ENCODE measurements around the gene RIN3.
"Not testable (repeated sequence)": the region's sequence is repeated elsewhere in the genome, so short reads cannot be mapped to it uniquely, and the experiment has no call there.

Gene RIN3

DNA sequence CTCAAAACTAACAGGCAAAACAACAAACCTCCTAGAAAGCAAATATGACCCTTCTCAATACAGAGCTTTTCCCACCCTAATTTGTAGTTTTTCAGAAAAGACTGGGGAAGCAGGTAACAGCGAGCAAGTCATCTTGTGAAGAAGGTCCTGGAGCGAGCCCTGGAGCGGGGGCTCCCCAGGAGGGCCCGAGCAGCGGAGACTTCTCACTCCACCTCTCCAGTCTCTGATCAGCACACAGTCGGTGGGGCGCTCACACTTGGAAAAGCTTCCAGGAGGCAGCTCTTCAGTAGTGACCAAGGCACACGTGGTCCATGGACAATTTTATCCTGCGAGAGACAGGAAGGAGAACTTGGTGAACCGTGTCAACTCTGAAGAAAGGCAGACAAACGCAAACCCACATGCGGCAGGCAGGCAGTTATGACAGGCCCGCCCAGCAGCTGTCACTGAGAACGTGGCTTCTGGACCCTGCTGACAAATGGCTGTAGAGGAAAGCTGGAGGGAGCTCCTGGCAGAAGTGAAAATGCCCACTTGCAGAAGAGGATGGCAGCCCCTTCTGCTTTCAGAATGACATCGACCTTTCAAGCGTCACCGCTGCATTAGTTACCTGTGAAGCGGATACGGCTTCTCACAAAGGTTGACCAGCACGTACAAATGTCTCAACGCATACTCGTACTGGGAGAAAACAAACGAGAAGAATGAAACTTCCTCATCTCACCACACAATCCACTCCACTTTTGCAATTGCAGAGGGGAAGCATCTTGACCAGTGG is 190.6 kb downstream of the RIN3 start:
- in situ Hi-C loops (cut with MboI; ENCODE audit: low sequenced_read_pairs), result no loop called here

DNA sequence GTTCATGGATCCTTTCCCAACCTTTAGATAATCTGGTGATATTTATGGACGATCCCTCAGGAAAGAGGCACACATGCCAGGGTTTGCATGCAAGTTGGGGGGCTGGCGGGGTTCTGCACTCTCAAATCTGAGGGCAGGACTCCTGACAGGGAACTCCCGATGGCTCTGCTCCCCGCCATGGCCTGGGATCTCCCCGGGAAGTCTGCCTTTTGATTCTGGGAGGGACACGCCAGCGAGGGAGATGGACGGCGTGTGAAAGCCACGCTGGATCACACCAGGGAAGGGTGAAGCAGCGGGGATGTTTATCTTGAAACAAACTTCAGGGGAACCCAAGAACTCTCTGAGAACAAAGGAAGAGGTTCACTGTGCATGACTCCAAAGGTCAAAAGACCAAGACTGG is 191.2 kb downstream of the RIN3 start:
- in situ Hi-C loops (cut with MboI; ENCODE audit: low sequenced_read_pairs), result no loop called here

DNA sequence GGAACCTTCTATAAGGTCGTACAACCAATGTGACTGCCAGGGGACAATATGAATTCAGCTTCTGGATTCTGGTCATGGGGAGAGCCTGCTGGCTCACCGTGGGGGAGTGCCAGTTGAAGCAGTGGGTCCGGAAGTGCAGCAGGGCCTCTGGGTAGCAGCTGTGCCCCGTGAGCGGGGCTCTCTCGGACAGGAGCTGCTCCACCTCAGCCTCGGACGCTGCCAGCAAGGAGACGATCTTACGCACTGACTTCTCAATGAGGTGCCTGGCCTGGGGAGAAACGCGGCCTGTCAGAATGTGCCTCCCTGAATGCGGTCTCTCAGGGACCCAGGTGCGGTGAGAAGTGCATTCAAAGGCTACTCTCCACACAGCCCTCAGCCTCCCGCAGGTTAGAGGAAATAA is 192.8 kb downstream of the RIN3 start:
- in situ Hi-C loops (cut with MboI; ENCODE audit: low sequenced_read_pairs), result no loop called here

- in situ Hi-C loops (cut with MboI; ENCODE audit: low sequenced_read_pairs), result no loop called here
These were observed 195.9 kb downstream of the RIN3 start for GRCh38 chr14:92709340-92710000.

DNA sequence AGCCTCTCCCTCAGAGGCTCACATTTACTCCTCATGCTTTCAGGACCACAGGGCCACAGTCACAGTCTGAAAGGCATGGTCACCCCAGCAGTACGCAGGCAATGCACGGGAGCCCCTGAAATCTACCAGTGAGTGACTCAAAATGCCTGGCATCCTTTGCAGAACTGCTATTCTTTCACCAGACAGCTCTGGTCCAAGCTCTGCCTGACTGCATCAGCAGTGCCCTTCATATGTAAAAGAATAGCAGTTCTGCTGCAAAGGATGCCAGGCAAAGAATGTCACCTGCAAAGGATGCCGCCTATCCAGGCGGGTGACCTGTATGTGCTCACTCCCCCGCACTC is 196.4 kb downstream of the RIN3 start:
- in situ Hi-C loops (cut with MboI; ENCODE audit: low sequenced_read_pairs), result no loop called here

- in situ Hi-C loops (cut with MboI; ENCODE audit: low sequenced_read_pairs), result no loop called here
These were observed 198.5 kb downstream of the RIN3 start for GRCh38 chr14:92711976-92712653.

DNA sequence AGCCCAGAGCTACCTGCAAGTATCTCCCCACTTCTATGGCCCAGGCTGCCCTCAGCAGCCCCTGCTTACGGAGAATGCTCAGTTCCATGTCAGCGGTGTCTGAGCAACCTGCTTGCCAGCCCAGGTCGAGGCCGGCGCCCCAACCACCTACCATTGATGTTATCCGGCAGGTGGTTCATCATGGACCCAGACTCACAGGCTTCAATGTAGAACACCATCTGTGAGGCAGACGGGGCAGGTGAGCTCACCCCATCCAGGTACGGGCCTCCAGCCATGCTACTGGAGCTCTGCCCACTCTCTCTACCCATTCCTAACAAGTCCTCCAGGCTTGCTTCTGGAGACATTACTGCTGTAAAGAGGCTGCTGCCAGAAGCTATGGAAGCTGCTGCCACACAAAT is 199.1 kb downstream of the RIN3 start:
- in situ Hi-C loops (cut with MboI; ENCODE audit: low sequenced_read_pairs), result no loop called here

- in situ Hi-C loops (cut with MboI; ENCODE audit: low sequenced_read_pairs), result not testable (repeated sequence)
These were observed 201.2 kb downstream of the RIN3 start for GRCh38 chr14:92714739-92715307.

- in situ Hi-C loops (cut with MboI; ENCODE audit: low sequenced_read_pairs), result no loop called here
These were observed 202.6 kb downstream of the RIN3 start for GRCh38 chr14:92716131-92716530.

GRCh38 chr14:92717571-92718042 is 204.0 kb downstream of the RIN3 start:
- in situ Hi-C loops (cut with MboI; ENCODE audit: low sequenced_read_pairs), result no loop called here

- in situ Hi-C loops (cut with MboI; ENCODE audit: low sequenced_read_pairs), result no loop called here
These were observed 205.1 kb downstream of the RIN3 start for GRCh38 chr14:92718664-92719063.

DNA sequence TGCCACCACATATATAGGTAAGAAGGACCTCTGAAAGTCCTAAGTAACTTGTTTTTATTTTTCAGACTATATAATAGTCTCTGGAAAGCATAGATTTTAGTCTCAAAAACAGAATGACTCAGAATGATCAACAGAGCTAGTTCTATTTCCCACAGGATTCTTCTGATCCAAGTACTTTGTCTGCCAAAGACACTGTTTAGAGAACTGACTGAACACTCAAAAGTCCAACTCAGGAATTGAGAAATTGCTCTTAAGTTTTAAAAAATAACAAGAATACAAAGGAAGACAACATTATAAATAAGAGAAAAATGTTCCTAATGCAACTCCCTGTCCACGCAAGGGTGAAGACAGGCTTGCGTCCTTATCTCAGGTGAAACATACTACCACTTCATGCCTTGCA is 205.8 kb downstream of the RIN3 start:
- in situ Hi-C loops (cut with MboI; ENCODE audit: low sequenced_read_pairs), result no loop called here

GRCh38 chr14:92719890-92720323 is 206.3 kb downstream of the RIN3 start:
- in situ Hi-C loops (cut with MboI; ENCODE audit: low sequenced_read_pairs), result no loop called here

GRCh38 chr14:92724516-92725340 is 211.1 kb downstream of the RIN3 start:
- in situ Hi-C loops (cut with MboI; ENCODE audit: low sequenced_read_pairs), result no loop called here

- in situ Hi-C loops (cut with MboI; ENCODE audit: low sequenced_read_pairs), result no loop called here
These were observed 212.8 kb downstream of the RIN3 start for GRCh38 chr14:92726135-92726932.

DNA sequence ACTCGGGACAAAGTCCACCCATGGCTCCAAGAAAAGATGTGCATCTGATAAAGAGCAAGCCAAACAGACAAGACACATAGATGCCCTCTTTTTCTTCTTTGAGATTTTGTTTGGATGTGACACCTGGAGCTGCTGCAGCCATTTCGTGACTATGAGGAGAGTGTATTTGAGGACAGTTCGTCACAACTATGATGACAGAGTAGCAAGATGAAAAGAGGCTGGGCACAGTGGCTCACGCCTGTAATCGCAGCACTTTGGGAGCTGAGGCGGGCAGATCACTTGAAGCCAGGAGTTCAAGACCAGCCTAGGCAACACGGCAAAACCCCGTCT is 213.3 kb downstream of the RIN3 start:
- in situ Hi-C loops (cut with MboI; ENCODE audit: low sequenced_read_pairs), result no loop called here

DNA sequence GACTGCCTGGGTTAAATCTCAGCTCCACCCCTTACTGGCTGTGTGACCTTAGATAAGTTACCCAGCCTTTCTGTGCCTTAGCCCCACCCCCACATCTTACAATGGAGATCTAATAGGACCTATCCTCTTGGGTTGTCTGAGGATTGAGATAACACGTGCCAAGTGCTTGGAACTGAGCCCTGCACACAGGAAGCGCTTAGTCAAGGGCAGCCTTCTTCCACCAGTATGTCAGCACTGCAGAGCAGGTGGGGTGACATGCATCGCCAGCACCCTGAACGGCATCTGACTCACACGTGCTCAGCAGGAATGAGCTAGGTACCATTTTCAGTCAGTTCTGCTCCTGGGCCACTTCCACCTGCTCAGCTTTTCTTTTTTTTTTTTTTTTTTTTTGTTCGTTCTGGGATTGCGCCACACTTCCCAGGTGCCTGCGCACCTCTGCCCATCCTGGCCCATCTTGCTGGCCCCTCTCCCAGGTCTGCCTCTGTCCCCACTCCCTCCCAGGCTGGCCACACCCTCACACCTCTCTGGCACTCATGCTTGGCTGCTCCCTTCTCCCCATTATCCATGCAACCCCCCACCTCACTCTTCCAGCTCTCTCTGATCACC is 215.3 kb downstream of the RIN3 start:
- in situ Hi-C loops (cut with MboI; ENCODE audit: low sequenced_read_pairs), result no loop called here

DNA sequence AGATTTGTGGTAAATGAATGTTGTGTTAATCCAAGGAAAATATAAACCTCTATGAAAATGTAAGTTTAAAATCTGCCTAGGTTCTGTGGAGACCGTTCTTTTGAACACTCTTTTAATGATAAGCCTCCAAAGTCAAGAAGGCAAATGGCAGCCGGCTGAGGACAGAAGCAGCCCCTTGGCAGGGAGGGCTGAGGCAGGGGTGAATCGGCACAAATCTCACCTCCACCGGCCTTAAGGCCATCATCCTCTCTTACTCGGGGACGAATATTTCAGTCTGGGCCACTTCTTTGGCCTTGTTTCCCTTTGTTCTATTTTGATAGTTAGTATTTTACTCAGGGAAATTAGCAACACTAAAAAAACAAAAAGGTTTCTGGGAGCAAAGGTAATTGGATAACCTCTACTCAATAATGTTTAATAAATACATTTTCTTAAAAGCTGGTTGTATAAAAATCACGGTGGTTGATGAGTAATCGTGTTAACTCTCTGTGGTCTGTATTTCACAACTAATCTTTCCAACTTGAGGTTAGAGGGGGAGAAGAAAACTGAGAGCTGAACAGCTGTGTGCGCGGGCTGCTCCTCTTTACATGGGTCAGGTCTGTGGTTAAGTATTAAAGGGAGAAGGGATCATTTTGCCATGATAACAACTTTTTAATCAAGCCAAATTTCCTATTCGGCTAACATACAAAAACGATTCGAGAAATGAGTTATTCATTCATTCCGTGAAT is 216.2 kb downstream of the RIN3 start:
- in situ Hi-C loops (cut with MboI; ENCODE audit: low sequenced_read_pairs), result no loop called here

- in situ Hi-C loops (cut with MboI; ENCODE audit: low sequenced_read_pairs), result no loop called here
These were observed 218.1 kb downstream of the RIN3 start for GRCh38 chr14:92731622-92732115.

Measured in hTERT RPE-1 (cell line).